Measurements from ENCODE around the gene GNB1L.

Gene GNB1L

DNA sequence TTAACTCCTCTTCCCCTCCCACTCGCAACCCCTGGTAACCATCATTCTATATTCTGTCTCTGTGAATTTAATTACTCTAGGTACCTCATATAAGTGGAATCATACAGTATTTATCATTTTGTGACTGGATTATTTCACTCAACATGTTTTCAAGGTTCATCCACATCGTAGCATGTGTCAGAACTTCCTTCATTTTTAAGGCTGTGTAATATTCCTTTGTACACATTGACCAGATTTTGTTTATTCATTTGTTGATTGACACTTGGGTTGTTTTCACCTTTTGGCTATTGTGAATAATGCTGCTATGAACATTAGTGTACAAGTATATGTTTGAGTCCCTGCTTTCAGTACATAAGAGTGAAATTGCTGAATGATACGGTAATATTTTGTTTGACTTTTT lies 2.7 kb upstream of the GNB1L start:
- DNase-seq (ENCODE audit: low read depth, low spot score), result no peak
- H3K4me1 ChIP-seq (ENCODE audit: control insufficient read depth, insufficient read depth, low read length), result peaks cover 6% of the 10 kb centered on the region
- no peaks in the 10 kb centered on the region for H3K9me3 ChIP-seq (ENCODE audit: control insufficient read depth, insufficient read depth, low read length)
- no peak overlapping the region for H3K4me3 ChIP-seq (ENCODE audit: low read length)
- H3K36me3 ChIP-seq (ENCODE audit: control insufficient read depth, insufficient read depth, low read length), result no peaks in the 10 kb centered on the region
- WGBS (ENCODE audit: insufficient coverage, insufficient read length), result 100% methylated on average over 1 of the region's 3 CpGs
- no peak overlapping the region for H3K27ac ChIP-seq (ENCODE audit: low read length)
- H3K27me3 ChIP-seq (ENCODE audit: control insufficient read depth, insufficient read depth, low read length), result no peaks in the 10 kb centered on the region

DNA sequence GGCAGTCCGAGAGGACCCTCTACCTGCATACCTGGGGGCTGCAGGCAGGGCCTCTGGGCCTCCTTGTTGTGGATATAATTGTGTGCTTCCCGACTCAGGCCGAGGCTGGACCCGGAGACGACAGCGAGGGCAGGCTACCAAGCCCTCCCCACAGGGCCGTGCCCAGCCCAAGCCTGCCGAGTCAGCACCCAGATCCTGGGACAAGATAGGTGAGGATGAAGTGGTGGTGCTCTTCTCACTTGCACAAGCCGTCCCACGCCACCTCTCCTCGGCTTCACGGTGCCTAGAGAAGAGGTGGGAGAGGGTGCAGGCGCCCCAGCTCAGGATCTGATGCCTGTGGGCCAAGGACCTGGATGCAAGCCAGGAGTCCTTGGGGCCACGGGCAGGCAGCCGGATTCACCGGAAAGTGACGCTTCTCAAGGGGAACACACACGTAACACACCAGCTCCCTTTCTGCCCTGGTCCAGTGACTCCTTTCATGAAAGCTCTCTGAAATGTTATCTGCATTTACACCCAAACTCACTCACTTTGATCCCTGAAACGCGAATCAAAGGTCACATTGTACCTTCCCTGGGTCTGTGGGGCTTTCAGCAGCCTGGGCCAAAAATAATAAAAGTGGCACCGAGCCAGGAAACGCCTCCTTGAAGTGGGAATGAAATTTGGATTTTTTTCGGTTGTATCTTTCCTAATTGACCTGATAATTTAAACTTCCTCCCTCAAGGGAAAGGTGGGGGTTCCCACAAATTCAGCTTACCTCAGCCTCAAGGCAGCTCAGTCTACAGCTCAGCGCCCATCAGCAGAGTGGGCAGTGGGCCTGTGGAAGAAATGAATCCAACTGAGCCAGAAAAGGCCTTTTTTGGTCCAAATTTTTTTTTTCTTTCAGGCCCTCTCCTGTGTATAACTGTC lies 1.1 kb upstream of the GNB1L start:
- Histone ChIP-seq H3K27ac (ENCODE audit: low read length) (no peak overlapping the region), H3K36me3 (ENCODE audit: control insufficient read depth, insufficient read depth, low read length) (peaks cover 9% of the 10 kb centered on the region), H3K27me3 (ENCODE audit: control insufficient read depth, insufficient read depth, low read length) (no peaks in the 10 kb centered on the region), H3K4me3 (ENCODE audit: low read length) (peak overlapping the region; percentile 82; the same call in 1 of the 2 replicates), H3K9me3 (ENCODE audit: control insufficient read depth, insufficient read depth, low read length) (no peaks in the 10 kb centered on the region), H3K4me1 (ENCODE audit: control insufficient read depth, insufficient read depth, low read length) (peaks cover 6% of the 10 kb centered on the region)
- WGBS (ENCODE audit: insufficient coverage, insufficient read length), result no CpG with 5 or more reads among the region's 24 CpGs
- DNase-seq (ENCODE audit: low read depth, low spot score), result no peak

DNA sequence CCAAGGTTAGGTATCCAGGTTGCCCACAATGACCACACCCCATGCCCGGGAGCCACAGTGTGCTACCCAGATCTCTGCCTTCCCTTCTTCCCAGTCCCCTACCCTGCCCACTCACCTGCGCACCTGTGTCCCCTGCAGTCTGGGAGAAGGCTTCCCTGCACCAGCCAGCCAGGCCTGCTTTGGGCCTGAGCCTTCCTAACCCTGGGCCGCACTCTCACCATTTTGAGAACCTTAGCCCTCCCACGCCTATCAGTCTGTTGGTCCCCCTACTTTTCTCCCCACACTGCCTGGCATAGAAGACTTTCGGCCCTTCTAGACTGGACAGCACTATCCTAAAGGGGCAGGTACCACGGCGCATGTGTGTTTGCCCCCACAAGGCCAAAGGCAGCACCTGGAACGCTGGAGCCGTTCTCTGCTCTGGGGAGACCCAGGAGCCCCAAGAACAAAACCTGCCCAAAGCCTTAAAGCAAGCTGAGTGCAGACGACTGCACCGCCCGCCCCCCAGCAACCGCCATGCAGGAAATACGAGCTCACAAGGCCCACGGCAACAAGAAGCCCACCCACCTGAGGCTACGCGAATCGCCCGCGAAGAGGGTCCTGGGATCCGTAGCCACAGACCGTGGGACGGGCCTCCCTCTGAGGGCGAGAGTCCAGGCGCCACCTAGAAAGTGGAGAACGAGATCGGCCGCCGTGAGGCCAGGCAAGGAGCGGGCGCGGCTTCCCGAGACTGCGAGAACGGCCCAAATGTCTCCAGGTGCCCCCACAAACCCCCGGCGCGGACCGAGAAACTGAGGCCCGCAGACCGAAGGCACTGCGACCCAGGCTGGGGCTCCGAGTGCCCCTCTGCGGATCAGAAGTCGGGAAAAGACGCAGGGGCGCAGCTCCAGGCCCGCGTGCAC lies 546 bp downstream of the GNB1L start:
- Histone ChIP-seq H3K4me1 (ENCODE audit: control insufficient read depth, insufficient read depth, low read length) (peaks cover 6% of the 10 kb centered on the region), H3K27me3 (ENCODE audit: control insufficient read depth, insufficient read depth, low read length) (no peaks in the 10 kb centered on the region), H3K27ac (ENCODE audit: low read length) (no peak overlapping the region), H3K4me3 (ENCODE audit: low read length) (peak overlapping the region; percentile 82), H3K36me3 (ENCODE audit: control insufficient read depth, insufficient read depth, low read length) (peaks cover 9% of the 10 kb centered on the region), H3K9me3 (ENCODE audit: control insufficient read depth, insufficient read depth, low read length) (no peaks in the 10 kb centered on the region)
- DNase-seq (ENCODE audit: low read depth, low spot score), result no peak
- WGBS (ENCODE audit: insufficient coverage, insufficient read length), result no CpG with 5 or more reads among the region's 49 CpGs

DNA sequence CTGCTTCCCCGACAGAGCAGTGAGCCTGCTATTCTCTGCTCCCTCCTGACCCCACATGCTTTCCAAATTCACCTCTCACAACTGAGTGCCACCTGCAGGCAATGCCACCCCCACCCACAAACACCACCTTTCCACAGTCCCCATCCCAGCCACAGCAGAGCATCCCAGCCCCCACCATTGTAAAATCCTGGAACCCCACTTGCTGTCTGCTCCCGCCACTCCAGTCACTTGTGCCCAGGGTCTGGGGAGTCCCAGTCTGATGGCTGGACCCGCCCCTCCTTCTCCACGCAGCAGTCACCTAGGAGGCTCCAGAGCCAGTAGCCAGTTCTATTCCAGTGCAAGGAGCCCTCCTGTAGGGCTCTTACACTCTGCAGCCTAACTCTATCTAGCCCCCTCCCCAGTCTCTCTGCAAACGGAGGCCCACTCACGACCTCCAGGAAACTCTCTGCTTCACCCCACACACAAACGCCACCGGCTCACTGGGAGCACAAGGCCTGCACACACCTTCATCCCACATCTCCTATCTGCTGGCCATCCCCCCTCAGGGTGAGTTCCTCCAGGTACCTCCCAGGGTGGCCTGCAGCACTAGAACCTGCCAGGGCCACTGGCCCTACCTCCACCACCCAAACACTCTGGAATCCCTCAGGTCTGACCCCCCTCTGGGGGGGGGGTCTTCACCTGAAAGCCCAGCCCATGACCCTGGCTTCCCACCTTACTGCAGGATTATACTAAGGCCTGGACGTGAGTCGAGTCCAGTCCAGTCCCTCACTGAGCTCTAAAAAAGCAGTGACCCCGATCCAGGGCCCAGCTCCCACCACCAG lies 1.4 kb downstream of the GNB1L start:
- H3K27me3 ChIP-seq (ENCODE audit: control insufficient read depth, insufficient read depth, low read length), result no peaks in the 10 kb centered on the region
- H3K4me1 ChIP-seq (ENCODE audit: control insufficient read depth, insufficient read depth, low read length), result peaks cover 6% of the 10 kb centered on the region
- peak overlapping the region; percentile 82; the same call in 1 of the 2 replicates for H3K4me3 ChIP-seq (ENCODE audit: low read length)
- no peak for DNase-seq (ENCODE audit: low read depth, low spot score)
- H3K9me3 ChIP-seq (ENCODE audit: control insufficient read depth, insufficient read depth, low read length), result no peaks in the 10 kb centered on the region
- WGBS (ENCODE audit: insufficient coverage, insufficient read length), result no CpG with 5 or more reads among the region's 11 CpGs
- peaks cover 9% of the 10 kb centered on the region for H3K36me3 ChIP-seq (ENCODE audit: control insufficient read depth, insufficient read depth, low read length)
- H3K27ac ChIP-seq (ENCODE audit: low read length), result no peak overlapping the region

DNA sequence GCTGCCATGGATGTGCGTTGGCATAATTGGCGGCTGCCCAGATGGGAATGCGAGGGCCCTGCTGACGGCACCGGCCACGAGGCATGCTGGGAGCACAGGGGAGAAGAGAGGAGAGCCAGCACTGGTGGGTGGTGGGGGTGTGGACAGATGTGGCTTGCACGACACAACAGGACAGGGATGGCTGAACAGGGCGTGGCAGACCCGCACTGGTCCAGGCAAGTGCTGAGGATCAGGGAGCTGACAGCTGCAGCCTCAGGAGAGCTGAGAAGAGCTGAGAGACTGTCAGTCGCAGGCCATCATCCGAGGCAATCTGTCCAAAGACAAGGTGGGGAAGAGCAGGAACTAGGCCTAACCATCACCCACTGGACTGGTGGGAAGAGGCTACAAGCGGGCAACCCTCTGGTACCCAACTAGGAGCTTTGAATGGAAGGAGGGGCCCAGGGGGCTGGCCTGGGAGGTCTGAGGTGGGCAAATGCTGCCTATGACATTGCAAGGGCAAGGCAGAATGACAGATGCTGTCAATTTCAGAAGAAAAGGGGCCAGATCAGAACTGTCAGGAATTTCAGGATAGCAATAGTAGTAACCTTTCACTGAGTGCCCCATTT lies 2.4 kb downstream of the GNB1L start:
- Histone ChIP-seq H3K27ac (ENCODE audit: low read length) (no peak overlapping the region), H3K4me1 (ENCODE audit: control insufficient read depth, insufficient read depth, low read length) (peaks cover 6% of the 10 kb centered on the region), H3K9me3 (ENCODE audit: control insufficient read depth, insufficient read depth, low read length) (no peaks in the 10 kb centered on the region), H3K36me3 (ENCODE audit: control insufficient read depth, insufficient read depth, low read length) (peaks cover 9% of the 10 kb centered on the region), H3K4me3 (ENCODE audit: low read length) (no peak overlapping the region), H3K27me3 (ENCODE audit: control insufficient read depth, insufficient read depth, low read length) (no peaks in the 10 kb centered on the region)
- DNase-seq (ENCODE audit: low read depth, low spot score), result no peak
- no CpG with 5 or more reads among the region's 12 CpGs for WGBS (ENCODE audit: insufficient coverage, insufficient read length)

DNA sequence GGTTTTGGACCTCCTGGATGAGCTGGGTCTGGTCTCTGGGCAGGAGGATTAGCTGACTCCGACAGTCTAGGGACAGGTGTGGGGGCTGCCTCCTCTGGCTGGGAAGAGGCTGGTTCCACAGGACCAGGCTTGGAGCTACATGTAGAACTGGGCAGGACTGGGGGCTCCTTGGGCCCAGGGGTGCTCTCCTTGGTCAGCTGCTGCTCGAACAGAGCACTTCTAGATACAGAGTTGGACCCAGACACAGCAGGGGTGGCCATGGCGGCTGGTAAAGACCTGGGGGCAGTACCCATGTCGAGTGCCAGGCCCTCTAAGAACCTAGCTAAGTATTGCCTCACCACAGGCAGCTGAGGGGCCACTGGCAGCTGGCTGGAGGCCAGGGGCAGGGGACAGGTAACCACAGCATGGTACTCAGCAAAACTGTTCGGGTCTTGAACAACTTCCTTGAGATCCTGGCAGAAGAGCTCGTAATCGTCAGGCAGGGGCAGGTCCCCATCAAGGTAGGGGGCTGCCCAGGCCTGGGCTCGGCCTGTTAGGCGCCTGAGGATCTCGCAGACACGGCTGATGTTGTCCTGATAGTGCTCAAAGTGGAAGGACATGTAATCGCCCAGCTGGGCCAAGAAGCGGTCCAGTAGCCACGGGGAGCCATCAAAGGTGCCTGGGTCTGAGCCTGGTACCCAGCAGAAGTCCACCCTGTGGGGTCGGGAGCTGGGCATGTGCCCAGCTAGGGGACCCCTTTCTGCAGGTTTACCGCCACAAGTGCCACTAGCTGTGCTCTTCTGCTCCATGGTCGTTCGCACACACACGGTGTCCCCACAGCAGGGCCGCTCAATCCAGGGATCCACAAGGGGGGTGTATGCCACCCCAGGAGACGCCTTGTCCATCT lies 3.1 kb downstream of the GNB1L start:
- Histone ChIP-seq H3K36me3 (ENCODE audit: control insufficient read depth, insufficient read depth, low read length) (peaks cover 9% of the 10 kb centered on the region), H3K9me3 (ENCODE audit: control insufficient read depth, insufficient read depth, low read length) (no peaks in the 10 kb centered on the region), H3K27me3 (ENCODE audit: control insufficient read depth, insufficient read depth, low read length) (no peaks in the 10 kb centered on the region), H3K4me1 (ENCODE audit: control insufficient read depth, insufficient read depth, low read length) (peaks cover 6% of the 10 kb centered on the region), H3K27ac (ENCODE audit: low read length) (no peak overlapping the region), H3K4me3 (ENCODE audit: low read length) (no peak overlapping the region)
- WGBS (ENCODE audit: insufficient coverage, insufficient read length), result no CpG with 5 or more reads among the region's 21 CpGs
- no peak for DNase-seq (ENCODE audit: low read depth, low spot score)

DNA sequence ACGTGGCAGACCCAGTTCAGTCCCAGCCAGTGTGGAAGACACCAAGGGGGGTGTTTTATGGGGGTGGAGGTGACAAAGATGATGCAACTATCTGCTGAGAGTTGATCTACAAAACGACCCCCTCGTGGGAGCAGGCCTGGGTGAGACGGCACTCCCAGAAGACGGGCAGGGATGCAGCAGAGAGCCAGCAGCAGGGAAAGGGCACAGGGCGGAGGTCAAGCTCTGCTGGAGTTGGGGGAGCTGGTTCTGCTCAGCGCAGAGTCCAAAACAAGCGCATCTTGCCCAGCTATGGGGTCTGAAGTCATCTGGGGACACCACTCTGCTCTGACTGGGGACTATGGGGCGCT lies 3.9 kb downstream of the GNB1L start:
- no peak overlapping the region for H3K27ac ChIP-seq (ENCODE audit: low read length)

DNA sequence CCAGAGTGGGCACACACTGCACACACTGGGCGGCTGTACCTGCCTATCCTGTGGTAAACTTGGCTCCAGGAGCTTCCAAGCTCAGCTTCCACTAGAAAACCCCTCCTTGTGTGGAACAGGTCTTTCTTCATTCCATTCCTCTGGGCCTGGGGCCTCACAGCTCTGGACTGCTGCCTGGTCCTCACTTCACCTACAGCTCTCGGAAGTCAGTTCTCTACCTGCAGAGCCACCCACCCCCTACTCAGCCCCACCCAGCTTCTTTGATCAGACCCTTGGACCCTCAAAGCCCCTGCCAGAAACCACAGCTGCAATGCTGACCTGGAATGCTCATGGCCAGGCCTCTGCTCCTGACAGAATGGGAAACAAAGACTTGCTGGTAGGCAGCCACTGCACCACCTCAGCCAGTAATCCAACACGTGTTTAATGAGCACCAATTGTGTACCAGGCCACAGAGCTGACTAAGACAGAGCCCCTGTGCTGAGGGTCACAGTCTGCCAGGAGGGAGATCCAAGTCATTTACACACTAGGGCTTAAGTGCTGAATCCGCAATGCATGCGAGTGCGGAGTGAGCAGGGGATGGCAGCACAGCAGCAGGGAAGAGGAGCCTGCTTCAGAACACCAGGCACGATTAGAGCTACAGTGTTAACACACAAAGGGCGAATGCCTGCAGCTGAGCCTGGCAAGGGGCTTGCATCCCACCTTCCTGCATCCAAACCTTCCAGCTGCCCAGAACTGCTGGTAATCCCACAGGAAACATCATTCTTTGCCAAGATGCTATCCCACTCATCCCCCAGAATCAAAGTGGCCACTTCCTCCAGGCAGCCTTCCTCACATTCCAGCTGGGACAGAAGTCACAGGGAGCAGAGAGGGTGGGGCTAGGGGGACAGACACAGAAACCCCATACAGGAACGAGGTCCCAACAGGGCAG lies 4.6 kb downstream of the GNB1L start:
- no peak overlapping the region for H3K27ac ChIP-seq (ENCODE audit: low read length)
- H3K4me3 ChIP-seq (ENCODE audit: low read length), result no peak overlapping the region
- no CpG with 5 or more reads among the region's 9 CpGs for WGBS (ENCODE audit: insufficient coverage, insufficient read length)
- no peaks in the 10 kb centered on the region for H3K27me3 ChIP-seq (ENCODE audit: control insufficient read depth, insufficient read depth, low read length)
- H3K9me3 ChIP-seq (ENCODE audit: control insufficient read depth, insufficient read depth, low read length), result no peaks in the 10 kb centered on the region
- H3K36me3 ChIP-seq (ENCODE audit: control insufficient read depth, insufficient read depth, low read length), result peaks cover 9% of the 10 kb centered on the region
- DNase-seq (ENCODE audit: low read depth, low spot score), result no peak
- H3K4me1 ChIP-seq (ENCODE audit: control insufficient read depth, insufficient read depth, low read length), result peaks cover 4% of the 10 kb centered on the region; the same call in 1 of the 2 replicates

More for the DNA sequence above, 3.9 kb downstream of the GNB1L start:
- peaks cover 9% of the 10 kb centered on the region for H3K36me3 ChIP-seq (ENCODE audit: control insufficient read depth, insufficient read depth, low read length)
- DNase-seq (ENCODE audit: low read depth, low spot score), result no peak
- no CpG with 5 or more reads among the region's 9 CpGs for WGBS (ENCODE audit: insufficient coverage, insufficient read length)
- no peaks in the 10 kb centered on the region for H3K9me3 ChIP-seq (ENCODE audit: control insufficient read depth, insufficient read depth, low read length)
- no peak overlapping the region for H3K4me3 ChIP-seq (ENCODE audit: low read length)
- H3K4me1 ChIP-seq (ENCODE audit: control insufficient read depth, insufficient read depth, low read length), result peaks cover 6% of the 10 kb centered on the region
- H3K27me3 ChIP-seq (ENCODE audit: control insufficient read depth, insufficient read depth, low read length), result no peaks in the 10 kb centered on the region

All from iPS DF 6.9 (cell line).